ENCODE measurements around the gene SLC6A6.

Gene SLC6A6

DNA sequence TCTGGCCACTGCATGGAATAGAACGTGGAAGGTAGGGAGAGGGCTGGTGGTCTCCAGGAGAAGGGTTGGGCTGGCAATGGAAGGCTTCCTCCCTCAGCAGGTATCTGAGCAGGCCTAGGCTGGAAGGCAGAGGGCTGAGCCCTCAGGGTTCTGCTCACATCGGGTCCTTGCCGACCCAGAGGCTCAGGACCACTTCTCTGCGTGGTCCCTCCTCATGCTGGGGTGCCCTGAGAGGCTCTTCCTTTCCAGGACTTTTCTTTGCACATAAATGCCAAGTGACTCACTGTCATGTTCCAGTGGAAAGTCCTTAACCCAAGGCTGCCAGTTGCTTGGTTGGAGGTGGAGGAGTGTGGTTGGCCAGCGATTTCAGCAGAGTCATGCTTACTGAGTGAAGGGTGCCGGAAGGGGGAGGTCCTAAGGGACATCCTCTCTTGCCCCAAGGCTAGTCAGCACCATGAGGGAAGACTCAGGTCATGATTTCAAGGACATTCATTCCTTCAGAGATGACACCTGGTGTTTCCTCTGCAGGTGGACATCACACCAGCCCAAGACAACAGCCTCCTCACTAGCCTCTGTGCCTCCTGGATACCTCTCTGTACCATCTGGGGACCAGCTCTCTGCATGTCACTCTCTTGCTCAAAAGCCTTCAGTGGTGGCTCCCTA, 8.2 kb downstream of the SLC6A6 start:
- H3K4me3 ChIP-seq (ENCODE audit: low read depth, low read length) = no peak overlapping the region
- TF ChIP-seq, protein P1, sequence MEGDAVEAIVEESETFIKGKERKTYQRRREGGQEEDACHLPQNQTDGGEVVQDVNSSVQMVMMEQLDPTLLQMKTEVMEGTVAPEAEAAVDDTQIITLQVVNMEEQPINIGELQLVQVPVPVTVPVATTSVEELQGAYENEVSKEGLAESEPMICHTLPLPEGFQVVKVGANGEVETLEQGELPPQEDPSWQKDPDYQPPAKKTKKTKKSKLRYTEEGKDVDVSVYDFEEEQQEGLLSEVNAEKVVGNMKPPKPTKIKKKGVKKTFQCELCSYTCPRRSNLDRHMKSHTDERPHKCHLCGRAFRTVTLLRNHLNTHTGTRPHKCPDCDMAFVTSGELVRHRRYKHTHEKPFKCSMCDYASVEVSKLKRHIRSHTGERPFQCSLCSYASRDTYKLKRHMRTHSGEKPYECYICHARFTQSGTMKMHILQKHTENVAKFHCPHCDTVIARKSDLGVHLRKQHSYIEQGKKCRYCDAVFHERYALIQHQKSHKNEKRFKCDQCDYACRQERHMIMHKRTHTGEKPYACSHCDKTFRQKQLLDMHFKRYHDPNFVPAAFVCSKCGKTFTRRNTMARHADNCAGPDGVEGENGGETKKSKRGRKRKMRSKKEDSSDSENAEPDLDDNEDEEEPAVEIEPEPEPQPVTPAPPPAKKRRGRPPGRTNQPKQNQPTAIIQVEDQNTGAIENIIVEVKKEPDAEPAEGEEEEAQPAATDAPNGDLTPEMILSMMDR (IDR thresholded peaks at IDR 0.05; ENCODE audit: borderline replicate concordance, insufficient read depth, low read depth, low read length) = no peak

DNA sequence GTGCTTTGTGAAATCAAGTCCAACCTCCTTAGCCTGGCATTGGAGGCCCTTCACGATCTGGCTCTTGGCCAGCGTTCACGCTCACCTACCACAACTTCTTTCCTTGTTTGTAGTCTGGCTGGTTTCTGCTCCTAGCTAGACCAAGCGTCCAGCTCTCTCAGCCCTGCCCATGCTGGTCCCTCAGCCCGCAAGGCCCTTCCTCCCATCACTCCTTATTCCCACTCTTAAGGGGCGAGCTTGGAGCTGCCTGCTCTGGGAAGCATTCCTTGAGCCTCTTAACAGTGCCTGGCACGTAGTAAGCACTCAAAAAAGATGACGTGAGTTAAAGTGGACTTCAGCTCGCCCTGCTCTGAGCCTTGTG, 8.7 kb downstream of the SLC6A6 start:
- TF ChIP-seq, protein P1 (IDR thresholded peaks at IDR 0.05; ENCODE audit: borderline replicate concordance, insufficient read depth, low read depth, low read length) = no peak
- H3K4me3 ChIP-seq (ENCODE audit: low read depth, low read length) = no peak overlapping the region

GRCh38 chr3:14411988-14412387, 9.6 kb downstream of the SLC6A6 start:
- TF ChIP-seq, protein P1 (IDR thresholded peaks at IDR 0.05; ENCODE audit: borderline replicate concordance, insufficient read depth, low read depth, low read length) = no peak

DNA sequence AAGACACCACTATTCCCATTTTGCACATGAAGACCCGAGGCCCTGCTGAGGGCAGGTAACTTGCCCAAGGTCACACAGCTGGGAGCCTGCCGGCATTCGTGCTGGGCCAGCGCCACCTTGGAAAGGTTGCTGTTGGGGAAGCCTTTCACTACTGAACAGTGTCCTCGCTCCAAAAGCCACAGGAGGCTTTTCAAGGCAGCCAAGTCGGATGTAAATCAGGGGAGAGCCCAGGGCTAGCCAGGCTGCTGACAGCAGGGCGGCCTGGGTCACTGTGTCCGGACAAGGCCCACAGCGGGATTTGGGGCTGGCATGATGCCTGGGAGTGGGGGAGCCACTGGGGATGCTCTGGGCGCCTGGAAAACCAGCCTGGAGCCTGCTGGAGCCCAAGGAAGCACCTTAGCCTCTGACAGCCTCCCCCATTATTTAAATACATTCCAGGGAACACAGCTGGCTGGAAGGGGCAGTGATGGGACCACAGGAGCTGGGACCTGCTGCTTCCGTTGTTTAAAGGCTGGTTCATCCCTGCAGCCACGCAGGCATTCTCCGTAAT, 10.5 kb downstream of the SLC6A6 start:
- no peak overlapping the region for H3K4me3 ChIP-seq (ENCODE audit: low read depth, low read length)
- TF ChIP-seq, protein P1 (IDR thresholded peaks at IDR 0.05; ENCODE audit: borderline replicate concordance, insufficient read depth, low read depth, low read length) = no peak

More at GRCh38 chr3:14411988-14412387, 9.6 kb downstream of the SLC6A6 start:
- H3K4me3 ChIP-seq (ENCODE audit: low read depth, low read length) = no peak overlapping the region

DNA sequence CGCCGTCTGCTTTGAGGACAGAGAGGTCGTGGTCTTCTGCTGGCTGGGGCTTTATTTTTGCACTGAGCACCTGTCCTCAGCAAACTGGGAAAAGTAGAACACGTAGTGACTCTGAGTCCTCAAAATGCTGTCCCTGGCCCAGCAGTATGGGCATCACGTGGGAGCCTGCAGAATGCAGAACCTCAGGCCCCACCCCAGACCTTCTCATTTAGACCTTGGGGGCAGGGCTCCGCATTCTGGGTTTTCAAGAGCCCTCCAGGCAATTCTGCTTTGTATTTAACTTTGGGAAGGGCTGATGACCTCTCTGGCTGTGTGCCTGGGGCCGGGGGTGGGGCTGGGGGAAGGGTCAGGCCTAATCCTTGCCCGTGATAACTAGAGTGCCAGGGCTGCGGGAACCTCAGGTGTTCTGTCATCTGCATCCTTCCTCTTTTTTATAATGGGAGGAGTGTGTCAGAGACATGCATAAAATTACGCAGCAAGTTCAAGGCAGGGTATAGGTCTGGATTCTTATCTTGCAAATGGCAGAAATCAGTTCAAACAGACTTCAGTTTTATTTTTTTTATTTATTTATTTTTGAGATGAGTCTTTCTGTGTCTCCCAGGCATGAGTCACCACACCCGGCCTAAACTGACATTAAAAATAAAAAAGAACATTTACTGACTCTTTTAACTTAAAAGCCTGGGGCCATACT, 11.1 kb downstream of the SLC6A6 start:
- TF ChIP-seq, protein P1 (IDR thresholded peaks at IDR 0.05; ENCODE audit: borderline replicate concordance, insufficient read depth, low read depth, low read length) = no peak
- no peak overlapping the region for H3K4me3 ChIP-seq (ENCODE audit: low read depth, low read length)

- H3K4me3 ChIP-seq (ENCODE audit: low read depth, low read length) = no peak overlapping the region
- TF ChIP-seq, protein P1 (IDR thresholded peaks at IDR 0.05; ENCODE audit: borderline replicate concordance, insufficient read depth, low read depth, low read length) = no peak
Observed at GRCh38 chr3:14414846-14415464, 12.5 kb downstream of the SLC6A6 start.
